ENCODE measurements around the gene CAPZA3.
A peak's percentile ranks its signal among the peaks of the same experiment; 100 is the strongest.
"Not testable (repeated sequence)": the region's sequence is repeated elsewhere in the genome, so short reads cannot be mapped to it uniquely, and the experiment has no call there.

CAPZA3 gene

GRCh38 chr12:18737819-18738218 lies at the start of gene CAPZA3, which contains the start of gene PLCZ1:
TSS of gene CAPZA3 (plus strand) at chr12:18738119. CDS start at chr12:18738269, 150 bp downstream.
TSS of gene PLCZ1 (minus strand) at chr12:18738012. CDS start at chr12:18737371, 641 bp downstream.
- DNase-seq = no peak

DNA sequence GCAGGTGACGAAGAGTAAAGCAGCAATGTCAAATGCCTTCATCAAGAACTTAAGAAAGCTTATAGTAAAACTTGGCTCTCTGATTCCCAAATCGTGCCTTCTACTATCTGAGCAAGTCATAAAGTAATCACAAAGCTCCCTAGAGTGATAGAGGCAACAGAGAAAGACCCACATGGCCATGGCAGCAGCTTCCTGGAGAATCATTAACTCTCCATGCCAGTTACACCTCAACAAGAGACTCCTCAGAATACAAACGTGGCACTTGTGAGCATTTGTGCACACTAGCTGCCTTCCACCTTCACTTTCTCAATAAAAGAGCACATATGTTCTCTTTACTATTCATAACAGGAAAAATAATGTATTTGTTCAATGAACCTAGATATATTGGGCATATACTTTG lies 48.1 kb upstream of the CAPZA3 start:
- DNase-seq = no peak

DNA sequence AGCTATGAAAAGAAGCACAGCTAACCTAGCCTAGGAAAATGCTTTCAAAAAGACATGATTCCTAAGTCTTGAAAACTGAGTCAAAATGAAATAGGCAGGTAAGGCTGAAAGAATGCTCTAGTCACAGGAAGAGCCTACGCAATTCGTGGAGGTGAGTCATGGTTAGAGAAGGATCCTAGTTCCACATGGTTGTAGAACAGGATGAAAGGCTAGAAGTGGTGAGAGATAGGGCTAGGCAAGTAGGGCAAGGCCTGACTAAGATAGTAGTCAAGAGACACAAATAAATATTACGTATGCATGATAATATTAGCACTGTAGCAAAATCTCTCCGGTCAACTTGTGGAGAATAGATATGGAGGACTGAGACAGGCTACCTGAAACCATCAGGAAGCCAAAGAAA lies 47.3 kb upstream of the CAPZA3 start:
- no peak for DNase-seq

GRCh38 chr12:18693986-18694385 lies 43.9 kb upstream of the CAPZA3 start:
- DNase-seq = not testable (repeated sequence)

GRCh38 chr12:18696971-18697602 lies 40.8 kb upstream of the CAPZA3 start:
- DNase-seq = no peak

DNA sequence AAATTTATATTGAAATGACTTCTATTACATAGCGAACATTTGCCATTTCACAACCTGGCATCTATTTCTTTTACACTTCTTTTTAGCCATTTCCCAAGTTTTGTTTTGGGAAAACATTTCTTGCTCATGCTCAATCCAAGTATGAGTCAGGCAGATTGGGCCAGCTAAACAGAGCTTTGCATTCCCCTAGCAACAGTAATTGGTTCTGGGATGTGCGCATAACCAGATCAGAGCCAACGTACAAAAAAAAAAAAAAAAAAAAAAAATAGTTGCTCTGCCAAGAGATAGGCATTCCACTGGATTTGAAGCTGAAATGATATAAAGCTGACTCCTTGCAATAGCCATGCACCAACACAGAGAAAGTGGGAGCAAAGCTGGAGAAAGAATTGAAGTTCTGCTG lies 37.6 kb upstream of the CAPZA3 start:
- no peak for DNase-seq

GRCh38 chr12:18703321-18703720 lies 34.6 kb upstream of the CAPZA3 start:
- DNase-seq = no peak

DNA sequence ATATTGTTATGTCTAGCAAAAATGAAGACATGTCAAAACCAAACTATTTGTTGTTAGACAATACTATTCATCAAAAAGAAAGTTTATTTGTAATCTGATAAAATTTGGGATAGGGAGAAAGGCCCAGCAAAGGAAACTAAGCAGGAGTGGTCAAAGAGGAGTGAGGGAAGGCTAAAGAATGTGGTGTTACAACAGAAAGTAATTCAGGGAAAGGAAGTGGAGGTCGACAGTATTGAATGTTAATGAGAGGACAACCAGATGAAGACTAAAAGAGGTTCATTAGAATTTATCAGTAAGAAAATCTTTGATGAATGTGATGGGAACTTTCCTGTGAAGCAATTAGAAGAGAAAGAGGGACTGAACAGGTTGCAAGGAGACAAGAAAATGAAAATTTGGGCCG lies 34.0 kb upstream of the CAPZA3 start:
- no peak for DNase-seq

GRCh38 chr12:18706798-18707197 lies 31.1 kb upstream of the CAPZA3 start:
- DNase-seq = no peak

GRCh38 chr12:18716236-18716635 lies 21.7 kb upstream of the CAPZA3 start:
- DNase-seq = no peak

- no peak for DNase-seq
Measured at GRCh38 chr12:18718462-18718861, 19.5 kb upstream of the CAPZA3 start.

DNA sequence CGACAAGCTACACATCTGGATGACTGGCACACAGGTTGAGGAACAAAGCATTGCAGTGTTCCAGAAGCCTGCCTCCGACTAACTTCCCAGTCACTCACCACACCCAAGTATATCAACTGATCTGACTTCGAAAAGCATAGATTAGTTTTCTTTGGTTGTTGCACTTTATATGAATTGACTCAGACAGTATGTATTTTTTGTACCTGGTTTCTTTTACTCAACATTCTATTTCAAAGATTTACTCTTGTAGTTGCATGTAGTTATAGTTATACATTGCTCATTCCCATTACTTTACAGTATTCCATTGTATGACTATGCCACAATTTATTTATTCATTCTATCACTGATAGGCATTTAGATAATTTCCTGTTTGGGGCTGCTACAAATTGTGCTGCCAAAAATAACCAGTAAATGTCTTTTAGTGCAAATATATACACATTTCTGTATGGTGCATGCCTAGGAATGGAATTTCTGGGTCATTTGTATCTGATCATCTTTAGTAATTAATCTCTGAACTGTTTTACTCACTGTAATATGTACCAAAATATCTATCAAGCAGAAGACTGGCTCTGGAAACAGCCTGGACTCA lies 17.9 kb upstream of the CAPZA3 start:
- no peak for DNase-seq

- no peak for DNase-seq
Measured at GRCh38 chr12:18720690-18721089, 17.2 kb upstream of the CAPZA3 start.

DNA sequence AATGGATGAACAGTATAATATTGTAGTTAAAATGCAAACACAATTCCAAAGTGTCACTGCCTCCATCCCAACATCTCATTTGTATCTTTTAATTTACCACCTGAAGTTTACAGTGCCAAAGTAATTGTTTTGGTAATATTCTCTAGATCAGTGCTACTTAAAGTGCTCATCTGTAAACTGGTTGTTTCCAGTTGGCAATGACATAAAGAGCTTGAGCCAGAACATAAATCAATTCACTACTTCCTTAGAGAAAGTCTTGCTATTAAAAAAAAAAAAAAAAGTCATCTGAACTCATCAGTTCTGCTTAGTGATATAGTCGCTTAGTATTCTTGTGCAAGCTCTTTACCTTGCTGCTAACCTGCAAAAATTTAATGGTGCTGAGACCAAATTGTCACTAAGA lies 16.5 kb upstream of the CAPZA3 start:
- DNase-seq = no peak

- DNase-seq = no peak
Measured at GRCh38 chr12:18723752-18724151, 14.2 kb upstream of the CAPZA3 start.

GRCh38 chr12:18731156-18731555 lies 6.8 kb upstream of the CAPZA3 start:
- no peak for DNase-seq

DNA sequence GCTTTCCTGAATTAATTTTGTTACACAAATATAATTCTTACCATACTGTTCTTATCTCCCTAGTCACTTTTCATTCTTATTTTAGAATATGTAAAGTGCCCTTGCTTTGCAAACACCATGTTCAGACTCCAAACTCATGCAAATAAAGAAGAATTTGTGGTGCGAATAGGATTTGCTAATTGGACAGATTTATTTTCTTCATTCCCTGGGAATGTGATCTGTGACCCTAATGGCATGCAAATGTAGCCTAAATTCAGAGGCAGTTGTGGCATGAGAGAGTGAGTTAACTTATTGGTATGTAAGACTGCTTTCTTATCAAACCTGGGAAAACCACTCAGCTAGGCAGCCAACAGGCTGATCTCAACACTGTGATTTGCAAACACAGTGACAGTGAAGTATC lies 10.0 kb downstream of the CAPZA3 start:
- DNase-seq = no peak

GRCh38 chr12:18749386-18749957 lies 11.6 kb downstream of the CAPZA3 start:
- no peak for DNase-seq

DNA sequence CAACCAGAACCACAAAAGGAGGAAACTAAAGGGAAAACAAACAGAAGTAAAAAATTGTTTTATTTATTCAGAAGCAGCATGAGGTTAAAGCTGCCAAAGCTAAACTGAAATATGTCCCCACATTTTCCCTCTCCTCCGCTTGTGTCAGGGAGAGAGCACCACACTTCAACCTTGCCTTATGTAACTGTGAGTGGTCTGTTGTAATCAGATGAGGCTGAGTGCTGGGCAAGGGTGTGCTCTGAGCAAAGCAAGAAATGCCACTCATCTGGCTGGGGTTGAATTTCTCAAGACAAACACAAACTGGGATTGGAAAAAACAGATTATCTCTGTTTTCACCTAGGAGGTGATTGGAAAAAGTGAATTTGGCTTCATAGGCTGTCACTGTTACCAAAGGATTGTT lies 12.2 kb downstream of the CAPZA3 start:
- no peak for DNase-seq

DNA sequence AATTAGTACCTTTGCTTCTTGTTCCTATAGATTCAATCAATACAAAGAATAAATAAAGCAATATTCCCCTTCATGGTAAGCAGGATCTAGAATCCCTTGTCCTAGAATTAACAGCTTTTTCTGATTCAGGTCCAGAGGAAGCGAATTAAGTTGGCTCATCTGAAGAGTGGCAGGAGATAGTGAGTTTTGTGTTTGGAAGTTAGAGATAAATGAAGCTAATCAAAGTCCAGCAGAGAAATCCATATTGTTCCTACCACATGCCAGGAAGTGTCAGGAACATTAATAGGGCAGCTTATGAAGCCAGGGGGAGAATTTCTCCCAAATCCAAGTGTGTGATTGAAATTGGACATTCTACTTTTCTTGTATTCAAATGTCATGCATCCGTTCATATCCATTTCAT lies 13.9 kb downstream of the CAPZA3 start:
- no peak for DNase-seq

GRCh38 chr12:18752280-18752920 lies 14.5 kb downstream of the CAPZA3 start:
- DNase-seq = no peak

DNA sequence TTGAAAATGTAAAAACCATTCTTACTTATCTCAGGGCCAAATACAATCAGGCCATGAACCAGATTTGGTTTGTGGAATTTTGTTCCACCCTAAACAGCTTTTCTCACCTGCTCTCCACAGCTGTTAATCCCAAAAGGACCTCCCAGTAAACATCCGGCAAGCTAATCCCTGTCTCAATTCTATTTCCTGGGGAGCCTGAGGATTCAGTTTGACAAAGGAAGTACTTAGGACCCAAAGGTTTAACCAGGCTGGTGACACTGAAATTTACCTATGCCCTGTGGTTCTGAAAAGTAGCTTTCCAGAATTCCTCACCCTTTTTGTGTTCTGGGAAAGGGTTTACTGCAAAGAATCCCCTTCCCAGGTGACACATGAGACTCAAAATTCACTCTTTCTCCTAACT lies 15.0 kb downstream of the CAPZA3 start:
- no peak for DNase-seq

GRCh38 chr12:18753481-18754123 lies 15.7 kb downstream of the CAPZA3 start:
- peak; percentile 30 for DNase-seq
